Measurements from ENCODE around the gene PDCD1LG2.

Gene PDCD1LG2

GRCh38 chr9:5513966-5514616 lies 3.8 kb downstream of the PDCD1LG2 start:
- Histone ChIP-seq H3K36me3 (ENCODE audit: insufficient read depth, low read length) (no peaks in the 10 kb centered on the region), H3K27me3 (ENCODE audit: insufficient read depth, low read length, poor library complexity, severe bottlenecking) (no peaks in the 10 kb centered on the region), H4K20me1 (ENCODE audit: insufficient read depth, low read length, poor library complexity, severe bottlenecking) (no peaks in the 10 kb centered on the region), H3K9ac (ENCODE audit: low read depth, low read length, poor library complexity, severe bottlenecking) (no peak overlapping the region), H3K4me3 (ENCODE audit: low read length, poor library complexity, severe bottlenecking) (no peak overlapping the region), H3K9me3 (ENCODE audit: insufficient read depth, low read depth, low read length) (no peaks in the 10 kb centered on the region), H3K4me1 (ENCODE audit: insufficient read depth, low read length, poor library complexity, severe bottlenecking) (peaks cover 27% of the 10 kb centered on the region), H3K4me2 (ENCODE audit: low read depth, low read length, poor library complexity, severe bottlenecking) (no peak overlapping the region), H3F3A (ENCODE audit: low read depth) (peaks cover 5% of the 10 kb centered on the region; the same call in 1 of the 2 replicates), H3K9me2 (replicated peaks; ENCODE audit: low read depth, low read length) (no peaks in the 10 kb centered on the region), H3K79me2 (ENCODE audit: insufficient read depth, low read length) (no peaks in the 10 kb centered on the region), H2AFZ (ENCODE audit: low read length) (no peak overlapping the region)
- TF ChIP-seq CTCF (conservative IDR thresholded peaks at IDR 0.05; ENCODE audit: low read length) (no peak), EZH2phosphoT487 (IDR thresholded peaks at IDR 0.05; ENCODE audit: borderline replicate concordance) (no peak)

GRCh38 chr9:5514617-5515260 lies 4.4 kb downstream of the PDCD1LG2 start:
- no peaks in the 10 kb centered on the region for H4K20me1 ChIP-seq (ENCODE audit: insufficient read depth, low read length, poor library complexity, severe bottlenecking)
- H2AFZ ChIP-seq (ENCODE audit: low read length), result no peak overlapping the region
- H3K4me3 ChIP-seq (ENCODE audit: low read length, poor library complexity, severe bottlenecking), result no peak overlapping the region
- no peaks in the 10 kb centered on the region for H3K36me3 ChIP-seq (ENCODE audit: insufficient read depth, low read length)
- peaks cover 30% of the 10 kb centered on the region for H3K4me1 ChIP-seq (ENCODE audit: insufficient read depth, low read length, poor library complexity, severe bottlenecking)
- no peak overlapping the region for H3K4me2 ChIP-seq (ENCODE audit: low read depth, low read length, poor library complexity, severe bottlenecking)
- no peaks in the 10 kb centered on the region for H3K79me2 ChIP-seq (ENCODE audit: insufficient read depth, low read length)
- H3K9me3 ChIP-seq (ENCODE audit: insufficient read depth, low read depth, low read length), result no peaks in the 10 kb centered on the region
- TF ChIP-seq EZH2phosphoT487 (IDR thresholded peaks at IDR 0.05; ENCODE audit: borderline replicate concordance) (no peak), CTCF (conservative IDR thresholded peaks at IDR 0.05; ENCODE audit: low read length) (no peak)
- peaks cover 5% of the 10 kb centered on the region; the same call in 1 of the 2 replicates for H3F3A ChIP-seq (ENCODE audit: low read depth)
- H3K9me2 ChIP-seq (replicated peaks; ENCODE audit: low read depth, low read length), result no peaks in the 10 kb centered on the region
- H3K9ac ChIP-seq (ENCODE audit: low read depth, low read length, poor library complexity, severe bottlenecking), result no peak overlapping the region
- no peaks in the 10 kb centered on the region for H3K27me3 ChIP-seq (ENCODE audit: insufficient read depth, low read length, poor library complexity, severe bottlenecking)

- Histone ChIP-seq H3K4me1 (ENCODE audit: insufficient read depth, low read length, poor library complexity, severe bottlenecking) (peaks cover 35% of the 10 kb centered on the region), H3K4me3 (ENCODE audit: low read length, poor library complexity, severe bottlenecking) (no peak overlapping the region), H3K9ac (ENCODE audit: low read depth, low read length, poor library complexity, severe bottlenecking) (no peak overlapping the region), H4K20me1 (ENCODE audit: insufficient read depth, low read length, poor library complexity, severe bottlenecking) (no peaks in the 10 kb centered on the region), H3K79me2 (ENCODE audit: insufficient read depth, low read length) (no peaks in the 10 kb centered on the region), H3K9me2 (replicated peaks; ENCODE audit: low read depth, low read length) (no peaks in the 10 kb centered on the region), H2AFZ (ENCODE audit: low read length) (no peak overlapping the region), H3K4me2 (ENCODE audit: low read depth, low read length, poor library complexity, severe bottlenecking) (no peak overlapping the region), H3F3A (ENCODE audit: low read depth) (peaks cover 5% of the 10 kb centered on the region; the same call in 1 of the 2 replicates), H3K36me3 (ENCODE audit: insufficient read depth, low read length) (no peaks in the 10 kb centered on the region), H3K9me3 (ENCODE audit: insufficient read depth, low read depth, low read length) (no peaks in the 10 kb centered on the region), H3K27me3 (ENCODE audit: insufficient read depth, low read length, poor library complexity, severe bottlenecking) (no peaks in the 10 kb centered on the region)
- TF ChIP-seq CTCF (conservative IDR thresholded peaks at IDR 0.05; ENCODE audit: low read length), result no peak
- TF ChIP-seq EZH2phosphoT487 (IDR thresholded peaks at IDR 0.05; ENCODE audit: borderline replicate concordance), result no peak
These were observed 4.9 kb downstream of the PDCD1LG2 start for GRCh38 chr9:5515261-5515650.
